DOHH2 (cell line): ENCODE data around the gene TRIP10.

Experiments
- H3F3A ChIP-seq: fragments of 200-600 bp; sonication (generic), shearing (Covaris generic); 2 replicates; pipeline ENCODE4 v1.6.0; 2016; ENCODE audit warnings: antibody characterized with exemption, mild to moderate bottlenecking; ENCODE audit not compliant: control insufficient read depth, insufficient read depth
- H3K27ac ChIP-seq: fragments of 200-600 bp; sonication (generic); 2 replicates; pipeline ENCODE4 v1.5.1; 2014; ENCODE audit warnings: low read depth, mild to moderate bottlenecking, low read length, moderate library complexity
- H3K27me3 ChIP-seq: fragments of 200-600 bp; sonication (generic); 2 replicates; pipeline ENCODE4 v1.6.1; 2014; ENCODE audit warnings: mild to moderate bottlenecking, low read length, mixed read lengths; ENCODE audit not compliant: control insufficient read depth
- H3K36me3 ChIP-seq: fragments of 200-600 bp; sonication (generic); 2 replicates; pipeline ENCODE4 v1.6.1; 2014; ENCODE audit warnings: mild to moderate bottlenecking, low read length, moderate library complexity, mixed read lengths; ENCODE audit not compliant: control insufficient read depth
- H3K4me1 ChIP-seq: fragments of 200-600 bp; sonication (generic); 2 replicates; pipeline ENCODE4 v1.6.1; 2014; ENCODE audit warnings: mild to moderate bottlenecking, low read length, mixed read lengths; ENCODE audit not compliant: control insufficient read depth
- H3K4me2 ChIP-seq: fragments of 200-600 bp; sonication (generic); 2 replicates; pipeline ENCODE4 v1.6.0; 2014; ENCODE audit warnings: mild to moderate bottlenecking, low read length, moderate library complexity
- H3K4me3 ChIP-seq: fragments of 200-600 bp; sonication (generic); 2 replicates; pipeline ENCODE4 v1.5.1; 2014; ENCODE audit warnings: mild to moderate bottlenecking, low read length, mixed read lengths
- H3K79me2 ChIP-seq: fragments of 200-600 bp; sonication (generic); 2 replicates; pipeline ENCODE4 v1.6.1; 2014; ENCODE audit warnings: mild to moderate bottlenecking, low read length, mixed read lengths; ENCODE audit not compliant: control insufficient read depth
- H3K9me2 ChIP-seq: fragments of 200-600 bp; sonication (generic); replicated peaks from 2 replicates; pipeline ENCODE4 v1.6.1; 2014; ENCODE audit warnings: mild to moderate bottlenecking, low read length, mixed read lengths; ENCODE audit not compliant: control insufficient read depth
- H3K9me3 ChIP-seq: fragments of 200-600 bp; sonication (generic); 2 replicates; pipeline ENCODE4 v1.6.1; 2014; ENCODE audit warnings: antibody characterized with exemption, low read length, mixed read lengths; ENCODE audit not compliant: control insufficient read depth, insufficient read depth
- H4K20me1 ChIP-seq: fragments of 200-600 bp; sonication (generic); 2 replicates; pipeline ENCODE4 v1.6.0; 2014; ENCODE audit warnings: low read depth, mild to moderate bottlenecking, antibody characterized with exemption, low read length, moderate library complexity; ENCODE audit not compliant: control insufficient read depth, insufficient read depth
- CTCF ChIP-seq: fragments of 200-600 bp; sonication (generic); IDR thresholded peaks from one replicate; pipeline ENCODE4 v1.5.1; 2014; ENCODE audit warnings: antibody characterized with exemption, mild to moderate bottlenecking, low read depth, low read length; ENCODE audit not compliant: poor library complexity, severe bottlenecking
- EZH2phosphoT487 ChIP-seq: fragments of 200-600 bp; sonication (generic); IDR thresholded peaks from 2 replicates; pipeline ENCODE4 v1.6.1; 2017; ENCODE audit warnings: borderline replicate concordance, mild to moderate bottlenecking, antibody characterized with exemption, low read length, moderate library complexity, mixed read lengths

TRIP10 gene

GRCh38 chr19:6692027-6692426 is 47.5 kb upstream of the TRIP10 start:
- H3K27ac ChIP-seq, result no peak overlapping the region
- no peaks in the 10 kb centered on the region for H4K20me1 ChIP-seq
- no peak for TF ChIP-seq CTCF
- no peak for TF ChIP-seq EZH2phosphoT487
- no peak overlapping the region for H3K4me2 ChIP-seq
- no peaks in the 10 kb centered on the region for H3K9me2 ChIP-seq
- no peaks in the 10 kb centered on the region for H3F3A ChIP-seq
- H3K79me2 ChIP-seq, result no peaks in the 10 kb centered on the region
- H3K9me3 ChIP-seq, result peaks cover 4% of the 10 kb centered on the region; the same call in 1 of the 2 replicates
- no peaks in the 10 kb centered on the region for H3K36me3 ChIP-seq
- H3K4me1 ChIP-seq, result peaks cover 5% of the 10 kb centered on the region
- no peak overlapping the region for H3K4me3 ChIP-seq
- H3K27me3 ChIP-seq, result no peaks in the 10 kb centered on the region

- TF ChIP-seq EZH2phosphoT487, result no peak
- TF ChIP-seq CTCF, result no peak
- no peak overlapping the region for H3K4me3 ChIP-seq
- H3K4me2 ChIP-seq, result no peak overlapping the region
- no peaks in the 10 kb centered on the region for H3K79me2 ChIP-seq
- no peaks in the 10 kb centered on the region for H3K36me3 ChIP-seq
- no peaks in the 10 kb centered on the region for H4K20me1 ChIP-seq
- peaks cover 4% of the 10 kb centered on the region; the same call in 1 of the 2 replicates for H3K9me3 ChIP-seq
- peaks cover 5% of the 10 kb centered on the region for H3K4me1 ChIP-seq
- no peaks in the 10 kb centered on the region for H3K9me2 ChIP-seq
- no peak overlapping the region for H3K27ac ChIP-seq
- no peaks in the 10 kb centered on the region for H3K27me3 ChIP-seq
- no peaks in the 10 kb centered on the region for H3F3A ChIP-seq
Measured at GRCh38 chr19:6693056-6693471, 46.4 kb upstream of the TRIP10 start.

GRCh38 chr19:6693681-6694080 is 45.8 kb upstream of the TRIP10 start:
- H3K4me3 ChIP-seq, result no peak overlapping the region
- H4K20me1 ChIP-seq, result no peaks in the 10 kb centered on the region
- peaks cover 3% of the 10 kb centered on the region; the same call in 1 of the 2 replicates for H3K9me3 ChIP-seq
- no peaks in the 10 kb centered on the region for H3K9me2 ChIP-seq
- no peak overlapping the region for H3K4me2 ChIP-seq
- H3K27me3 ChIP-seq, result no peaks in the 10 kb centered on the region
- peaks cover 3% of the 10 kb centered on the region for H3K4me1 ChIP-seq
- no peaks in the 10 kb centered on the region for H3F3A ChIP-seq
- no peak for TF ChIP-seq EZH2phosphoT487
- no peak overlapping the region for H3K27ac ChIP-seq
- no peaks in the 10 kb centered on the region for H3K36me3 ChIP-seq
- no peaks in the 10 kb centered on the region for H3K79me2 ChIP-seq

- Histone ChIP-seq H3K4me2 (no peak overlapping the region), H3K27me3 (no peaks in the 10 kb centered on the region), H3K36me3 (no peaks in the 10 kb centered on the region), H3K4me1 (no peaks in the 10 kb centered on the region), H3K4me3 (no peak overlapping the region), H3K9me3 (no peaks in the 10 kb centered on the region), H3K27ac (no peak overlapping the region), H3F3A (no peaks in the 10 kb centered on the region), H4K20me1 (no peaks in the 10 kb centered on the region), H3K9me2 (no peaks in the 10 kb centered on the region), H3K79me2 (no peaks in the 10 kb centered on the region)
- TF ChIP-seq CTCF (no peak), EZH2phosphoT487 (no peak)
Measured at GRCh38 chr19:6694147-6694815, 45.2 kb upstream of the TRIP10 start.
